Measurements from ENCODE around the gene NPW. TPM values are rescaled to one million over a fixed set of nuclear protein-coding genes. Genes with fewer than 3 reads are reported as not detected.
"Not testable (repeated sequence)": the region's sequence is repeated elsewhere in the genome, so short reads cannot be mapped to it uniquely, and the experiment has no call there.

NPW gene
- total RNA-seq, 4 donors from 2014 or later = 2.8 to 9.1 TPM; not detected in 2

DNA sequence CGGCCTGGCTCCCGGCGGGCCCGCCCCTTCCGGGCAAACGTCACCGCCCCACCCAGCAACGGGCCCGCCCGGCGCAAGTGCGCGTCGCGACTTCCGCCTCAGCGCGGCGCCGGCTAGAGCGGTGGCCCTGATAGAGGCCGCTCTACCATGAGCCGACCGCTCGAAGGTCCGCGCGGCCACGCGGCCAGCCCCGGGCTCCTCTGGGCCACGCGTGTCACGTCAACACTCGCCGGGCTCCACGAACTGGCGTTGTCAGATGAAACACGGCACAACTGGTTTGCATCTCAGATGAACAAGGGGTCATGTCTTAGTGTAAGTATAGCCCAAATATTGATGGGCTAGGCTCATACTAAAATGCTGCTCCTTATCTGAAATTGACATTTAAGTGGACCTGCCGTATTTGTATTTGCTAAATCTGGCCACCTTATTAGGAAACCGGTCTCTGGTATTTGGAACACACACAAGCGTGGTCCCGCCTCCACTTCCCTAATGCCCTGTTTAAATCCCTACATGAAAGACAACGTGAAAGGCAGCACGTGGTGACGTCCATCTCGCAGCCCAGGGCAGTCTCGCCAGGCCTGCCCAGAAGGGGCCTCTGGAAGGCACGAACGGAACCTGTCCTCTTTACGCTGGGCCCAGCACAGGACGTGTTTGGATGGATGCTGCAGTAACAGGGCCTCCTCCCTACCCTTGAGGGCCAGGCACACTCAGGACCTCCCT is 9.6 kb upstream of the NPW start, which contains the start of gene ZNF598:
ZNF598 (minus strand) TSS at position 31 of the 720 bp plus-strand sequence.
- peak within 1 kb of the TSS; percentile 64 to 99 (median 94) for H3K4me3 ChIP-seq
- H3K27ac ChIP-seq = peak within 1 kb of the TSS; percentile 90 to 97 (median 96)
- peak; percentile 77 to 89 (median 89) for DNase-seq
- no peaks in the 10 kb centered on the region for H3K36me3 ChIP-seq
- TF ChIP-seq, protein P1, sequence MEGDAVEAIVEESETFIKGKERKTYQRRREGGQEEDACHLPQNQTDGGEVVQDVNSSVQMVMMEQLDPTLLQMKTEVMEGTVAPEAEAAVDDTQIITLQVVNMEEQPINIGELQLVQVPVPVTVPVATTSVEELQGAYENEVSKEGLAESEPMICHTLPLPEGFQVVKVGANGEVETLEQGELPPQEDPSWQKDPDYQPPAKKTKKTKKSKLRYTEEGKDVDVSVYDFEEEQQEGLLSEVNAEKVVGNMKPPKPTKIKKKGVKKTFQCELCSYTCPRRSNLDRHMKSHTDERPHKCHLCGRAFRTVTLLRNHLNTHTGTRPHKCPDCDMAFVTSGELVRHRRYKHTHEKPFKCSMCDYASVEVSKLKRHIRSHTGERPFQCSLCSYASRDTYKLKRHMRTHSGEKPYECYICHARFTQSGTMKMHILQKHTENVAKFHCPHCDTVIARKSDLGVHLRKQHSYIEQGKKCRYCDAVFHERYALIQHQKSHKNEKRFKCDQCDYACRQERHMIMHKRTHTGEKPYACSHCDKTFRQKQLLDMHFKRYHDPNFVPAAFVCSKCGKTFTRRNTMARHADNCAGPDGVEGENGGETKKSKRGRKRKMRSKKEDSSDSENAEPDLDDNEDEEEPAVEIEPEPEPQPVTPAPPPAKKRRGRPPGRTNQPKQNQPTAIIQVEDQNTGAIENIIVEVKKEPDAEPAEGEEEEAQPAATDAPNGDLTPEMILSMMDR (IDR thresholded peaks at IDR 0.05) = peak in 1 of 6 experiments; percentile 16
- peak; percentile 96 to 99 for TF ChIP-seq POLR2A (IDR thresholded peaks at IDR 0.05)
- no peaks in the 10 kb centered on the region for H3K27me3 ChIP-seq
- H3K4me1 ChIP-seq = peaks cover 10 to 44% (median 15%) of the 10 kb centered on the region in 4 donors
- no peaks in the 10 kb centered on the region for H3K9me3 ChIP-seq

DNA sequence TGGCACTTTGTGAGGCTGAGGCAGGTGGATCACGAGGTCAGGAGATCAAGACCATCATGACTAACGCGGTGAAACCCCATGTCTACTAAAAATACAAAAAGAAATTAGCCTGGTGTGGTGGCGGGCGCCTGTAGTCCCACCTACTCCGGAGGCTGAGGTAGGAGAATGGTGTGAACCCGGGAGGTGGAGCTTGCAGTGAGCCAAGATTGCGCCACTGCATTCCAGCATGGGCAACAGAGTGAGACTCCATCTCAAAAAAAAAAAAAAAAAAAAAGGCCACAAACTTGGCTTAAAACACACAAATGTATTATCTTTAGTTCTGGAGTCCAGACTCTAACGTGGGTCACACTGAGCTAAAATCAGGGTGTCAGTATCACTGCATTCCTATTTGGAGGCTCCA is 7.9 kb upstream of the NPW start:
- H3K36me3 ChIP-seq, DNase-seq, H3K27me3 ChIP-seq, H3K4me3 ChIP-seq, H3K9me3 ChIP-seq, H3K27ac ChIP-seq: not testable (repeated sequence)
- peaks cover 10 to 31% (median 15%) of the 10 kb centered on the region in 4 donors for H3K4me1 ChIP-seq

DNA sequence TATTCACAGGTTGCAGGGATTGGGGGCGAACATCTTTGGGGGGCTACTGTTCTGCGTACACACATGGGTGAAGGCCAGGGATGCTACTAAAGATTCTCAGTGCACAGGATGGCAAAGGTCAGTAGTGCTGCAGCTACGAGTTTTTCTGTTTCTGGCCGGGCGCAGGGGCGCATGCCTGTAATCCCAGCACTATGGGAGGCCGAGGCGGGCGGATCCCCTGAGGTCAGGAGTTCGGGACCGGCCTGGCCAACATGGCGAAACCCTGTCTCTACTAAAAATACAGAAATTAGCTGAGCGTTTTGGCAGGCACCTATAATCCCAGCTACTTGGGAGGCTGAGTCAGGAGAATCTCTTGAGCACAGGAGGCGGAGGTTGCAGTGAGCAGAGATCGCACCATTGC is 6.1 kb upstream of the NPW start:
- Histone ChIP-seq H3K27me3 (no peaks in the 10 kb centered on the region), H3K4me3 (no peak overlapping the region), H3K9me3 (no peaks in the 10 kb centered on the region), H3K36me3 (no peaks in the 10 kb centered on the region), H3K4me1 (peaks cover 0 to 13% (median 3%) of the 10 kb centered on the region in 4 donors), H3K27ac (no peak overlapping the region)
- TF ChIP-seq, protein P1 (IDR thresholded peaks at IDR 0.05) = no peak
- no peak for TF ChIP-seq POLR2A (IDR thresholded peaks at IDR 0.05)
- no peak for DNase-seq

DNA sequence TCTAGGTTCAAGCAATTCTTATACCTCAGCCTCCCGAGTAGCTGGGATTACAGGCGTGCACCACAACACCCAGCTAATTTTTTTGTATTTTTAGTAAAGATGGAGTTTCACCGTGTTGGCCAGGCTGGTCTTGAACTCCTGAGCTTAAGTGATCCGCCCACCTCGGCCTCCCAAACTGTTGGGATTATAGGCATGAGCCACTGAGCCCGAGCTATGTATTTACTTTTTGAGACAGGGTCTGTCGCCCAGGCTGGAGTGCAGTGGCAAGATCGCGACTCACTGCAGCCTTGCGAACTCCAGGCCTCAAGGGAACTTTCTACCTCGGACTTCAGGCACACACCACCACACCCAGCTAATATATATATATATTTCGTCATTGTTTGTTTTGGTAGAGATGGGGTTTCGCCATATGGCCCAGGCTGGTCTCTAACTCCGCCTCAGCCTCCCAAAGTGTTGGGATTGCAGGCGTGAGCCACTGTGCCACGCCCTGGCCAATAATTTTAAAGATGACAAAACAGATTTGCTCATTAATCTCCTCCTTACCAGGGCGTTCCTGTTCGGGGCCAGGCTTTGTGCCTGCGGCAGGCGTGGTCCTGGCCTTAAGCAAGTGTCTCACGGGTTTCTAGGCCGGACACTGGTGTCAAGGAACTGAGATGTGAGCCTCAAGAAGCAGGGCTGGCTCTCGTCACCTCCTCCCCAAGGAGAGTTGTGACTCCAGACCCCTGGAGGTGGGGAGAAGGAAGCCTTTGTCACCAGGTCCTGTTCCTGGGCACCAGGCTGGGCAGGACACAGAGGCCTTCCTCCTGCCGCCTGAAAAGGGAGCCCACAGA is 4.3 kb upstream of the NPW start:
- H3K4me3 ChIP-seq = no peak overlapping the region
- peak overlapping the region in 2 of 4 donors; percentile 68 to 71 for H3K27ac ChIP-seq
- H3K4me1 ChIP-seq = peaks cover 0 to 15% (median 5%) of the 10 kb centered on the region in 4 donors
- H3K36me3 ChIP-seq = no peaks in the 10 kb centered on the region
- H3K9me3 ChIP-seq = no peaks in the 10 kb centered on the region
- DNase-seq = peak in 2 of 3 donors; percentile 69 to 76
- peaks cover 0 to 12% of the 10 kb centered on the region in 2 donors for H3K27me3 ChIP-seq
- TF ChIP-seq, protein P1 (IDR thresholded peaks at IDR 0.05) = peak in 1 of 6 experiments; percentile 3
- TF ChIP-seq POLR2A (IDR thresholded peaks at IDR 0.05) = peak in 1 of 2 donors; percentile 34

- H3K27me3 ChIP-seq = peaks cover 0 to 17% of the 10 kb centered on the region in 2 donors
- no peaks in the 10 kb centered on the region for H3K9me3 ChIP-seq
- H3K36me3 ChIP-seq = no peaks in the 10 kb centered on the region
- DNase-seq = no peak
- H3K4me1 ChIP-seq = peaks cover 0 to 15% (median 6%) of the 10 kb centered on the region in 4 donors
- H3K4me3 ChIP-seq = no peak overlapping the region
- TF ChIP-seq POLR2A (IDR thresholded peaks at IDR 0.05) = no peak
- TF ChIP-seq, protein P1 (IDR thresholded peaks at IDR 0.05) = no peak
- H3K27ac ChIP-seq = peak overlapping the region in 2 of 4 donors; percentile 68 to 71
Measured at GRCh38 chr16:2015947-2016208, 3.7 kb upstream of the NPW start.

Measured in Peyer's patch (tissue), 4 donors.